Measurements from ENCODE around the gene STAT4.

Gene STAT4

DNA sequence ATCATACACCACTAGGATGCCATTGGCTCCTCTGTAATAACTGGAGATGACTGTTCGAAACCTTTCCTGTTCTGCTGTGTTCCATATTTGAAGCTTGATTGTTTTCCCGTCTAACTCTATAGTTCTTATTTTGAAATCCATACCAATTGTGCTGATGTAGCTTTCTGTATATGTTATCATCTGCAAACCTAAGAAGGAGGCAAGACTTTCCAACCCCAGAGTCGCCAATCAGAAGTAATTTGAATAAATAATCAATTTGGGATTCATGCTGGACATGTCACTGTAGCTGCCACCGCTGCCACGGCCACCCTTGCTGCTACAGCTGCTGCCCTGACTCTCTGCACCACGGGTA lies 157.5 kb downstream of the STAT4 start:
- Histone ChIP-seq H3K36me3 (ENCODE audit: low read length) (peaks cover 24% of the 10 kb centered on the region; the same call in 1 of the 2 replicates), H3K9me2 (replicated peaks; ENCODE audit: insufficient read depth, low read length) (no peaks in the 10 kb centered on the region), H3F3A (ENCODE audit: insufficient read depth) (no peaks in the 10 kb centered on the region), H3K4me3 (ENCODE audit: insufficient read depth, low read length, poor library complexity, severe bottlenecking) (no peak overlapping the region), H3K9ac (ENCODE audit: low read length) (no peak overlapping the region), H2AFZ (ENCODE audit: low read depth, low read length, severe bottlenecking) (no peak overlapping the region), H3K27ac (ENCODE audit: low read depth, low read length) (no peak overlapping the region), H3K79me2 (ENCODE audit: insufficient read depth, low read length) (no peaks in the 10 kb centered on the region), H3K27me3 (ENCODE audit: low read length) (no peaks in the 10 kb centered on the region), H4K20me1 (ENCODE audit: low read depth, low read length) (no peaks in the 10 kb centered on the region), H3K9me3 (ENCODE audit: insufficient read depth, low read length) (no peaks in the 10 kb centered on the region), H3K4me2 (ENCODE audit: low read depth, low read length, poor library complexity, severe bottlenecking) (no peak overlapping the region)
- TF ChIP-seq EZH2phosphoT487 (conservative IDR thresholded peaks at IDR 0.05; ENCODE audit: low read length) = no peak
- no peak for TF ChIP-seq CTCF (IDR thresholded peaks at IDR 0.05; ENCODE audit: insufficient read depth, low read length, poor library complexity, severe bottlenecking)

GRCh38 chr2:190990132-190990531 lies 160.7 kb downstream of the STAT4 start:
- H3K9me3 ChIP-seq (ENCODE audit: insufficient read depth, low read length) = no peaks in the 10 kb centered on the region
- H3K9me2 ChIP-seq (replicated peaks; ENCODE audit: insufficient read depth, low read length) = no peaks in the 10 kb centered on the region
- H3K27ac ChIP-seq (ENCODE audit: low read depth, low read length) = no peak overlapping the region
- H3K27me3 ChIP-seq (ENCODE audit: low read length) = no peaks in the 10 kb centered on the region
- no peak overlapping the region for H2AFZ ChIP-seq (ENCODE audit: low read depth, low read length, severe bottlenecking)
- no peaks in the 10 kb centered on the region for H3F3A ChIP-seq (ENCODE audit: insufficient read depth)
- TF ChIP-seq CTCF (IDR thresholded peaks at IDR 0.05; ENCODE audit: insufficient read depth, low read length, poor library complexity, severe bottlenecking) = no peak
- TF ChIP-seq EZH2phosphoT487 (conservative IDR thresholded peaks at IDR 0.05; ENCODE audit: low read length) = no peak
- H3K36me3 ChIP-seq (ENCODE audit: low read length) = peaks cover 16% of the 10 kb centered on the region; the same call in 1 of the 2 replicates
- no peak overlapping the region for H3K4me2 ChIP-seq (ENCODE audit: low read depth, low read length, poor library complexity, severe bottlenecking)
- no peaks in the 10 kb centered on the region for H4K20me1 ChIP-seq (ENCODE audit: low read depth, low read length)
- H3K79me2 ChIP-seq (ENCODE audit: insufficient read depth, low read length) = no peaks in the 10 kb centered on the region
- no peak overlapping the region for H3K4me3 ChIP-seq (ENCODE audit: insufficient read depth, low read length, poor library complexity, severe bottlenecking)
- no peak overlapping the region for H3K9ac ChIP-seq (ENCODE audit: low read length)

DNA sequence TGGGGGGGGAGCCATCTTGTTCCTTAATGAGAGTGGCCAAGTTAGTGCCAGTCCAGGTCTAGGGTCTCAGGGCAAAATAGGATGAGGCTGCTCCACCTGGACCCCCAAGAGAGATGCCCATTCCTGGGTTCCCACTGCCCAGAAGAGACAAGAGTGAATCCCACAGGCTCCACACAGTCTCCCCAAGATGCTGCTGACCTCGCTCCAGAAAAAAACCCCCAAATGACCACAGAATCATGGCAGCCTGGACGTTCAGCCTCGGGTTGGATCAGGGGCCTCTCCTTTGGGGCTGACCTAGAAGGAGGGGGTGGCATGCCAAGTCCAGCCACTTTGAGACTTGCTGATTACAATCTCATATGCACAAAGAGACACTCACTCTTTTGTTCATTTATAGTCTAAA lies 161.9 kb downstream of the STAT4 start:
- Histone ChIP-seq H3K4me2 (ENCODE audit: low read depth, low read length, poor library complexity, severe bottlenecking) (no peak overlapping the region), H3K36me3 (ENCODE audit: low read length) (peaks cover 13% of the 10 kb centered on the region; the same call in 1 of the 2 replicates), H3K4me3 (ENCODE audit: insufficient read depth, low read length, poor library complexity, severe bottlenecking) (no peak overlapping the region), H3K9me3 (ENCODE audit: insufficient read depth, low read length) (no peaks in the 10 kb centered on the region), H3K79me2 (ENCODE audit: insufficient read depth, low read length) (no peaks in the 10 kb centered on the region), H3K27ac (ENCODE audit: low read depth, low read length) (no peak overlapping the region), H3K27me3 (ENCODE audit: low read length) (no peaks in the 10 kb centered on the region), H2AFZ (ENCODE audit: low read depth, low read length, severe bottlenecking) (no peak overlapping the region), H3K9me2 (replicated peaks; ENCODE audit: insufficient read depth, low read length) (no peaks in the 10 kb centered on the region), H3F3A (ENCODE audit: insufficient read depth) (no peaks in the 10 kb centered on the region), H3K9ac (ENCODE audit: low read length) (no peak overlapping the region), H4K20me1 (ENCODE audit: low read depth, low read length) (no peaks in the 10 kb centered on the region)
- TF ChIP-seq EZH2phosphoT487 (conservative IDR thresholded peaks at IDR 0.05; ENCODE audit: low read length) (no peak), CTCF (IDR thresholded peaks at IDR 0.05; ENCODE audit: insufficient read depth, low read length, poor library complexity, severe bottlenecking) (no peak)
